ENCODE data around the gene EXOC4.

The EXOC4 gene

DNA sequence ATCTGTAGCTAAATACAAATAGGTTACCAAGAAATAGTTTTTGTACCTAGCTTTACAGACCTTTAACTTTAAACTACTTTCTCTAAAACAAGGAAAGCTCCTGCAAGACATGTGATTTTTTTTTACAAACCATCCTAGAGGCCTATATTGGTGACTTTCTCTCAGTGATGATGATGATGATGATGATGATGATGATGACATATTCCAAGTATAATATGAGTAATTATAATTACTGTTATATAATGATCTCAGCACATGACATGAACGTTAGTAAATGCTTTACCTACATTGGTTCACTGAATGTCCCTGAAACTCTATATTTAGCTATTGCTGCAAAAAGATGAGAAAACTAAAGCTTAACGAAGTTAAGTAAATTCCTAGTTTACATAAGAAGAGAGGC is 766.4 kb downstream of the EXOC4 start:
- no peak for DNase-seq

DNA sequence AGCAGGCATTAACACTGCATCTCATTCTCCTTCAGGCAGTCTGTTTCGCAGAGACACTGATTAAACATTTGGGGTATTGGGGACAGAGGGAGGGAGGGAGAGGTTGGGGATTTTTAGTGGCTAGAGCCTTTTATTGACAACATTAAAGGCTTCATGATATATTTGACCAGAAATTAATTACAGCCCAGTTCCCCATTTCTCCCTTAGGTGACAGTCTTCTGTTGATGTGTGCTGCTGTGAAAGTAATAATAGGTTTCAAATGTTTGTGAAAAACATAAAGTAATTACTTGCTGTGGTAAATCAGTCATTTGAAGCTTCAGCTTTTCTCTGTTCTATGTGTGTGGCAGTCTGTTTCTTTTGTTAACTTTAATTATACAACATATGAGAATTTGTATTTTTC is 769.0 kb downstream of the EXOC4 start:
- no peak for DNase-seq

DNA sequence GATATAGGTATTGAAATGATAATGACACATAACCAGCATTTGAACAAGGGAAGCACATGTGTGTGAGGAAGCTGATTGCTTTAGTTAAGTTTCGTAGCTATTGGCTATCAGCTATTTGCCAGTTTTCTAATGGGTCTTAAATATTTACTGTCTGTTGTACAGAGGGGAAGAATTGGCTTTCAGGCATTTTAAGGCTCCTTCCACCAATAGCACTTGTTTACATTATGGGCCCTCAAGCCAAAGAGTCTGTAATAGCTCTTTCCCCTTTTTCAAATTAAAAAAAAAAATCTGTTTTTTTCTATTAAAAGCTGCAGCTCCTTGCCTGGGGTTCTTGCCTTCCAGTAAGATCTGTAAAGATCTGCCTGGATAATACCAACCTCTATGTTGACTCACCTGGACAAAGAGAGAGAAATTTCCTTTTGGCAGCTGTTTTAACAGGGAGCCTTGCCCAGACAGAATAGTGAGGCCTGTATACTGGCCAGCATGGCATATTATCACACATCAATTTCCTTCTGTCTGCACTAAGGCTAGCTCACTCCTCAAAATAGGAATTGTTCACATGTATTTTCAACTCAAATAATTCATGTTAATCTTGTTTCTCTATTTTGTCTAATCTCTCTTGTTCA is 769.5 kb downstream of the EXOC4 start:
- no peak for DNase-seq

DNA sequence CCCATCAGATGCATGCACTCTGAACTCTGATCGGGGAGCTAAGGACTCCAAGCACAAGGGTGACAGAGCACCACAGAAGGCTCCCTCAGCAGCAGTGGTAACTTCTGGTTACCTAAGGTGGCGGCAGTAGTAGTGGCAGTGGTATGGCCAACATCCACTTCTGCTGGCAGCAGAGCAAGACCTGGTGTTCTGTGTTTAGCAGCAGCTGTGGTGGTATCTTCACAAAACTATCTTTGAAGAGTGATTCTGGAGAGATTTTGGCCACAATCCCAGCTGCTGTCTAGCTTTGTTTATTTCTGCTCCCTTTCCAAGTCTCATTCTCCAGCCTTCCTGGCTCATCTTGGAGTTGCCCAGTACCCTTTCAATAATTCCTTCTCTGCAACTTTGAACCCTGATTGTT is 771.9 kb downstream of the EXOC4 start:
- DNase-seq, result no peak

DNA sequence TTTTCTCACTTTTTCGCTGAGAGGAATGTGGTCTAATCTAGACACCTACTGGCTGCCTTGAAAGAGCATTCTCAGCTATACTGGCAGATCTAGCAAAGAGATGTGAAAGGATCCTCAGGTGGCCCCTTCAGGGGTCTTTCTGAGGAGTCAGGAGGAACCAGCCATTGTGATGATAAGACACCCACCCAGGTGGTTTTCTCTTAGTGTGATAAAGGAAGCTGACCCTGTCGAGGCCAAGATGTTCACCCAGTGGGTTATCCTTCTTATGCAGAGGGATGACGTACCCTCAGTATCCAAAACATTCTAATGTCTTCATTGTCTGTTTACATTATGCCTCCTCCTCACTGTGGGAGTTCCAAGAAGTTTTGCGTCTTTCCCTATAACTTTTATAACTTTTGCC is 776.0 kb downstream of the EXOC4 start:
- DNase-seq, result no peak

DNA sequence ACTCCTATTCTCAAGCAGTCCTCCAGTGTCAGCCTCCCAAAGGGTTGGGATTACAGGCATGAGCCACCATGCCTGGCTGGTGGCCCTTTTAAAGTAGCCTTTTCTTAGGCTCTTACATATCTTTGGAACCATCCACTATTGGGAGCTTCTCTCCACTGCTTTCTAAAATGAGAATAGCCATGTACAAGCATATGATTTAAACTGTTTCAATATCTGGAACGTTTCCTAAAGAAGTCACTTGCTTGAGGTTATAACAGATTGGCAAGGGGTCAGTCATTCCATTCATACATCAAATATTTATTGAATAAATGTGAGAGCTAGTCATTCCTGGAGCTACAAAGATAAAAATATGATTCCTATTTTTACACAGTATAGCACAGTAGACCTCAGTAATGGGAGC is 776.9 kb downstream of the EXOC4 start:
- DNase-seq, result no peak

DNA sequence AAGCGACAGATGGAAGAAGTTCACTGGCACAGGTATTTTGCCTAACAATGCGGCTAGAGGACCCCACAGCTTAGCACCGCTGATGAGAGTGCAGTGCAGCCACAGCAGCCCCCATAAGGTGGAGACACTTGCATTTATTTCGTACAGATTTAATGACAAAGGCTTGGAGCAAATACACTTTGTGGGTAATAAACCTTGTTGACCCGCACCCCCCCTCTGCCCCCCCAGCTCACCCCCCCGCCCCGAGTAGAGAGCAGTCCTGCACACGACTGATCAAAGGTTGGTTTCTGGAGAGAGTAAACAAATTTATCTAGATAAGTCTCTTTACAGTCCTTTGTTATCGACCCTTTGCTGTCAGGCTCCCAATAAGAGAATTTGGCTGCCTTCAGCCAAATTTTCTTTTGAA is 777.6 kb downstream of the EXOC4 start:
- no peak for DNase-seq

DNA sequence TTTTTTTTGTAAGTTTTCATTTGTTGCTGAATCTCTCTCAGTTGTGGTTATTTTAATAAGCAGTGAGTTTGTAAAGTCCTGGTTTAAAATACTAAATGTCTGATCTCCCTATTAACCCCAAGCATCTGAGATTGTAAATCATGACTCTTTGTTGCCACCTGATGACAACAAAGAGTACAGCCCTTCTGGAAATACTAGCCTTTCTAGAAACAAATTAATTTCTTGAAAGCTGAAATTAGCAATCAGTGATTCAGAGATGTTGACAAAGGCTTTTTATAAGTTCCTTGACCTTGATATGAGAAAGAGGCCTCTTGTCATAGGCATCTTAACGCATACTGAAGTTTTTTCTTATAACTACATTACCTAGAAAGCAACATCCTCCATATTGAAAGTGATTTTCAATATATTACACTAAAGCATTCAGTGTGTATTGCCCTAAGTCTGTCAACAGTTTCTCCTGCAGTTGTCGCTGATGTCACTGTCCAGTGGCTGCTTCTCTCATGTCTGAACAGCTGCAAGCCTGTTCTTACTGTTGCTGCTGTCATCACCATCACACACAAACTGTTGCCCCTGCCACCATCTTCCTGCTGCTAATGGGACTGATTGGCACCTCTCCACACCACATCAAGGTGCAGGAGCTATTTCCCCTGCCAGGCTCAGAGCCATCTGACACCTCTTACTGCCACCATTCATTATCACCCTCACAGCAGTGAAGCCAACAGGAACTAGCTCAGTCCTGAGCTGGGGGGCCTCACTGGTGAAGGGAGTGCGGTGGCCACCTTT is 779.1 kb downstream of the EXOC4 start:
- DNase-seq, result peak; percentile 8

DNA sequence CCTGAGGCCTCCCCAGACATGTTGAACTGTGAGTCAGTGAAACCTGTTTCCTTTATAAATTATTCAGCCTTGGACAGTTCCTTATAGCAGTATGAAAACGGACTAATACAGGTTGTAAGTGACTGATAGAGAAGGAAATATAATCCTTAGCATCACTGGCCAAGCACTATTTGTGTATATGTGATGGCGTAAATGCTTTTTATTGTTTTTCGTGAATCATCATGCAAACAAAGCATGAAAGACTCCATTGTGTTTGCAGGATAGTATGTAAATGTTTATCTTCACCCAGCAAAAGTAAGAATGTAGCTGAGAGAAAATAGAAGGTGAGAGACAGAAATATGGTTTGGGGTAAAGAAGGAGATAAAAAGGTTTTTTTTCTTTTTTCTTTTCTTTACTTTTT is 781.8 kb downstream of the EXOC4 start:
- no peak for DNase-seq

DNA sequence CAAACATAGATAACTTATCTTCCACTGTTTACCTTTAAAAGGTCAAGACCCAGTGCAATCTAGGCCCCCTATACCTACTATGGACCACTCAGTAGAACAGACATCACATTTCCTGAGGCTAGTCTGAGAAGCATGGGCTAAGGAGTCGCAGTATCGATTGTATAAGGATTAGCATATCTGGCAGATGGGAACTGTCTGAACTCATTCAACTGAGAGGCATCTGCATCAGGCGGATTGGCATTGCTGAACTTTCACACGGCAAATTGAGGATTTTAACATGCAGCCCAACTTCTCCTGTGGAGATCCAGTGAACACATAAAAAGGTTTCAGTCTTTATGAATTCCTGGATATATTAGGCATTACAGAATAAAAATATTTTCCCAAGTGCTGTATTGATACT is 785.1 kb downstream of the EXOC4 start:
- no peak for DNase-seq

DNA sequence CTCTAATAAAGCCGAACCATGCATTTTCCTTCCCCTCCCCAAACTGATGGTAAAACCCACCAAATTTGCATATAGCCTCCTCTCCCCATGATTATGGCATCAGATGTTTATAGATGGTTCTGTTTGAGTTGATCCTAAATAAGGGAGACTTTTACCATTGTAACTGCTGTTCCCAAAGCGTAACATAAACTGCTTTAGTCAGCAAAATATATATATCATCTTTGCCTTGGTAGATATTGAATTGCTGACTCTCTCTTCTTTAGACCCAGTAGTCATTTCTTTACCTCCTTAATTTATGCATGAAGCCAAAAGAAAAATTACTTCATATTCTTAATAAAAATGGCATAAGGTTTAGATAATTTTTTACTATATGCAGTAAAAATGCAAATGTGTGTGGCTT is 788.1 kb downstream of the EXOC4 start:
- no peak for DNase-seq

DNA sequence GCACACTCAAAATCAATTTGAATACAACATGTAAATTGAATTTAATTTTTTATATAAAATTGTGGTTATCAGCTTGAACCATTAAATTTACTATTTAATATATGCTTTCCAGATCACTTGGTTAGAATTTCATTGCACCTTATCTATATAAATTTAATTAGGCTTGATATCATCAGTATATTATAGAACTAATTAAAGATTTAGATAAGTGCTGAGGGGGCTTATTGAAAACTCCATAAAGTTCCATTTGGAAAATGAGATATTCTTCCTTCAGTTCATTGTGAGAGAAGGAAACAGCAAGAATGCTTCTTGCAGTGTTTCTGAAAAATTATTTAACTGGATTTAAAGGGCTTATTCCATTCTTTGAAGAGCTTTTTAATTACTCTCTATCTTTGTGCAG is 788.6 kb downstream of the EXOC4 start:
- DNase-seq, result no peak

DNA sequence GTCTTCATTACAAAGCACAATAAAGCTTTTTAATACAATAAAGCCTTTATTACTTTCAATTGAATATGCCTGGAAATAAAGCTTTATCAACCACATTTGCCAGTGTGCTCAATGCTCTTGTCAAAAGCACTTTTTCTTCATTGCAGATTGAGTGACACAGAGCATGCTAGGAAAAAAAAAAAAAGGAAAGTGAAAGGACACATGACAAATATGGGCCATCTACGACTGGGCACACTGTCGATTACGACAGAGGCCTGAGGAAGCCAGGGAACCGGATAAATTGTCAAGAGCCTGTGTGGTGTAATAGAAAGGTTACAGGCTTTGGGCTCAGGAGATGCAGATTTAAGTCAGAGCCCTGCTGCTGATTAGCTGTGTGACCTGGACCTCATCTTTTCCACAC is 789.4 kb downstream of the EXOC4 start:
- no peak for DNase-seq

DNA sequence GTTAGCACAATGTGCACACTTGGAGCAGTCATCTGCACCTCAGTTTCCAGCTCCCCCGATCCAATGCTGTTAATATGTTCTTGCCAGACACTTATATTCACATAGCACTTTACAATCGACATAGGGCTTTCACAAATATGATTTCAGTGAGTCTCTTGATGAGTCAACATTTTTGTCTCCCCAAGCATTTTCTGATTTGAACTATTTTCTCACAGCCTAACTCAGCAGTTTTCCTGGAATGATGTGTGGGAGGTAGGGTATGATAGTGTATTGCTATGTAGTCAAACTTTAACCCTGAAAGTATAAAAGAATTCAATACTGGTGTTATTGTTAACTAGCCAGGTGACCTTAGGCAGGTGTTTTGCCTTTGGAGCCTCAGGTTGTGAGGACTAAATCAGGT is 791.8 kb downstream of the EXOC4 start:
- DNase-seq, result no peak

DNA sequence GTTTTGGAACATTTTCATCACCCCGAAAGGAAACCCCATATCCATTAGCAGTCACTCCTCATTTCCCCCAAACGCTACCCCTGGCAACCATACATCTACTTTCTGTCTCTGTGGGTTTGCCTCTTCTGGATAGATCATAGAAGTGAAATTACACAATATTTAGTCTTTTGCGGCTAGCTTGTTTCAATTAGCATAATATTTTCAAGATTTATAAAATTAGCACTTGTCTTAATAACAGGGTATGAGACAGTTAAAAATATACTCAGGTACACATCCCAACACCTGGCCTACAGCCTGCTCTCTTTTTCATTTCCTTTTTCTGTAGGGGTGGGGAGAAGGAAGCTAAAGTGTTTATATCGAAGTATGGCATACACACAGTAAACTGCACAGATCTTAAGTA is 792.8 kb downstream of the EXOC4 start:
- no peak for DNase-seq

DNA sequence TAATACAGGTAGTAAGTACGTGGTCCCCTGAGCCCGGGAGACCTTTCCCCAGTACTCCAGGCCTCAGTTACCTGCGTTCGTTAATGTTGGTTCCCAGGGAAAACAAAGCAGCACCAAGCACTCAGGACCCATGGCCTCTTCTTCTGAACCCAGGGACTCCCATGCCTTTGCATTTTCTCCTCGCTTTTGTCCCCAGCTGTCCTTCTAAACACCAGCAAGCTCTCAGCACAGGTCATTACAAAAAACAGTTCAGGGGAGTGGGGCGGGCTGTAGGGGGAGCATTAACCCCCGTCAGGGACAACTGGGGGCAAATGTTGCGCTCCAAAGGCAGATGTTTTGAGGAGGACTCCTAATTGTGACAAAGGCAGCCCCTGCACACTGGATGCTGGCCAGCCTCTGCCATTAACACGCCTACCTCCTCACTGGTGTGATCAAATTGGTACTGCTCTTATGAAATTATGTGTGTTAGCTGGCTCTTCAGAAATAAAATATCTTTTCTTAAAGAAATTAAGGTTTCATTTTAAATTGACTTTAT is 793.8 kb downstream of the EXOC4 start:
- DNase-seq, result no peak

DNA sequence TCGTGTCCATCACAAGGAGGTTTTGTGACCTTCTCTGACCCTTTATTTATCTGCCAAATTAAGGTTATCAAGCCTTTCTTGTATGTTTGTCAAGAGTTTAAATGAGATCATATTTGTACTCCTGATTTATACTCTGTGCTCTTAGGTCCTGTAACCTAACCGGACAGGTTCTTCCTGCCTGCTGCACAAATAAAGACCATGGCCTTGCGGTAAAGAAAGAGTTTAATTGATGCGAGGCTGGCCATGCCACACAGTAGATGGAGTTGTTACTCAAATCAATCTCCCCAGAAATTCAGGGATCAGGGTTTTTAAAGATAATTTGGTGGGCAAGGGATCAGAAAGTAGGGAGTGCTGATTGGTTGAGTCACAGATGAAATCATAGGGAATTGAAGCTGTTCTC is 794.8 kb downstream of the EXOC4 start:
- no peak for DNase-seq

DNA sequence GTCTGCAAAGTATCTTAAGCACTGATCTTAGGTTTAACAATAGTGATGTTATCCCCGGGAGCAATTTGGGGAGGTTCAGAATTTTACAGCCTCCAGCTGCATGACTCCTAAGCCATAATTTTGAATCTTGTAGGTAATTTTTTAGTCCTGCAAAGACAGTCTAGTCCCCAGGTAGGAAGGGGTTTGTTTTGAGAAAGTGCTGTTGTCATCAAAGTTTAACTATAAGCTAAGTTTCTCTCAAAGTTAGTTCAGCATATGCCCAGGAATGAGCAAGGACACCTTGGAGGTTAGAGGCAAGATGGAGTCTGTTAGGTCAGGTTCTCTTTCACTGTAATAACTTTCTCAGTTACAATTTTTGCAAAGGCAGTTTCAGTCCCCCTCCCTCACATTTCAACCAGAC is 795.3 kb downstream of the EXOC4 start:
- DNase-seq, result no peak

DNA sequence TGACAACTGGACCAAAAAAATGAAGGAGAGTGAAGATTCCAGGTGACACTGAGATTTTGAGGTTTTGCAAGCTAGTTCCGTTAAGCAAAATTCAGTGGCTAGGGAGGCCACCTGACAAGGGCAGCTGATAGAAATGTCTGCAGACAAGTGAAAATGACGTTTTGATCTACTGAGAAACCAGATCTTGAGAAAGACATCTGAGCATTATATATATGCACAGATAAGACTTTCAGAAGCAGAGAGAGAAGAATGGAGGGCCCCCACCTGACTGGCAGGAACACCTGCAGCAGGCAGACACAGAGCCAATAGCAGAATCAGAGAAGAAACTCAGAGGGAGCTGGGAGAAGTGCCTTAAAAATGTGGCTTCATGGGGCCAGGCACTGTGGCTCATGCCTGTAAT is 798.1 kb downstream of the EXOC4 start:
- no peak for DNase-seq

DNA sequence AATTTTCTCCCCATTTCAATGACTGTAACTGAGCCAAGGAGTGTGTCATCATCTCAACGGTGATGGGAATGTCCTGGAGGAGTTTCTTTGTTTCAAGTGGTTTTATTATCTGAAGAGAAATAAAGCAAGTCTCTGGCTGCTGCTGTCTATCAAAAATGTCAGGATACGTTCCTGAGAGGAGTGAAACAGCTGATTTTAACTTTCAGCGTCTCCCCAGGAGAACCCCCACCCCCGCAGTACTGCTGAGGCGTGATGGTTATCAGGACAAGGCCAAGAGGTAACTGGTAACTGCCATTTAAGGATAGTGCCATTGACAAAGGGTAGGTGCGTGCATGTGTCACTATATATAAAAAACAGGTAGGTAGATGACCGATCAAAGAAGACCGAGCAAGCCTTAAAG is 803.9 kb downstream of the EXOC4 start:
- DNase-seq, result no peak

DNA sequence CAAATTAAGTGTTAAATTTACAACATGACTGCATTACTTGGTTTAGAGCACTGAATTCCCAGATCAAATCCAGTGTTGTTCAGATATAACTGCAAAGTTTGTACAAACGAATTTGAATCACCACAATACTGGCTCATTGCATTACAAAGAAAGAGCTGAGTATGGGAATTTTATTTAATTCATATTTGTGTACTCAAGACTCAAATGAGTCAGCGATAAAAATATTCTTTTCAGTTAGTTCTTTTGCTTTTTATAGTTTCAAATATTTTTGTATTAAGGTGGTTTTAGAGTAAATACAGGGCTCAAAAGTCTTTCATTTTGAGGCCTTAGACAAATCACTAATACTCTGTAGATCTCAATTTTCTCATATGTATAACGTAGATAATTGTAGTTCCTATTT is 805.6 kb downstream of the EXOC4 start:
- DNase-seq, result no peak

DNA sequence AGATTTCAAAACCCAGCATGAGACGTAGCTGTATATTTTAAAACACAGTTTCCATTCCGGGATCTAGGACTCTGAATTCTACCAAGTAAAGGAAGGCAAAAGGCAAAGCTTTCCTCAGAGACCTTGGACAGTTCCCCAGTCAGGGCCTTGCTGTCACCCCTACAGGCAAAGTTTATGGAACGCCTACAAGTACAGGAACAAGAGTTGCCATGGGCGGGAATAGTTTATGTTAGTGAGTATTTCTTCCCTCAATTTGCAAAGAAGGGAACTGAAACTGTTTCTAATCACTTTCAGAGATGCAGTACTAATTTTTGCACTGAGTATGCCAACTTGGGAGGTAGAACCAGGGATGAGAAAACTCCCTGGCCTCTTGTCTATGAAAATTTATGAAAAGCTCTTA is 806.1 kb downstream of the EXOC4 start:
- DNase-seq, result no peak

DNA sequence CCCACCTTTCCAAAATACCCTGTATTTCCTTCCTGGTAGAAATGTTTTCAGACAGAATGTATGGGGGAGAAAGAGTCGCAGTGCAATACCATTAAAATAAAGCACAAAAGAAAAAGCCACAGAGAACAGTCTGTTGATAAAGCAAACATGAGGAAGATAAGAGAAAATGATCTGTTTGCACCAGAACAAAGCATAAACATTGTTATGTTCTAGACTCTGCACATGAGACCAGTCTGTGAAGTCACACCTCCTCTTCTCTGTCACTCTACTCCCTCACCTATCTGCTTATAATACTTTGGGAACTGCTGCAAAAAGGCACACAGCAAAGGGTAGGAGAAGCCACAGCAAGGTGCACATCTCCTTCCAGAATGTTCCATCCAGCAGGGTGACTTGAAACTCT is 807.0 kb downstream of the EXOC4 start:
- no peak for DNase-seq

DNA sequence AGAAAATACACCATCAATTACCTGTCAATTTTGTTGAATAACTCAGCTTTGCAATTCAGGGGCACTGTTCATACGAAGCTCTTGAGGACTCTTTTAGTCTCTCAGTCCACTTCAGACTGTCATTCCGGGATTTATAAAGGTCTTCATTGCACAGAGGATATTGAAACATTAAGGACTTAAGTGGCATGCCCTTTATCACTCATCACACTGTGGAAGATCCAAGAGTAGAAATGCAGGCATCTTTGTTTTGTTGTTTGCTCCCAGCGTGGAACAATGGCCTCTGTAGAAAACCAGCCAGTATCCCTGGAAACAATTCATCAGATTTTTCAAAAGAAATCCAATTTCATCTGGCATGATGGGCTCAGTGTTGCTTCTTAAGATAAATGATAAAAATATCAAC is 808.0 kb downstream of the EXOC4 start:
- no peak for DNase-seq

DNA sequence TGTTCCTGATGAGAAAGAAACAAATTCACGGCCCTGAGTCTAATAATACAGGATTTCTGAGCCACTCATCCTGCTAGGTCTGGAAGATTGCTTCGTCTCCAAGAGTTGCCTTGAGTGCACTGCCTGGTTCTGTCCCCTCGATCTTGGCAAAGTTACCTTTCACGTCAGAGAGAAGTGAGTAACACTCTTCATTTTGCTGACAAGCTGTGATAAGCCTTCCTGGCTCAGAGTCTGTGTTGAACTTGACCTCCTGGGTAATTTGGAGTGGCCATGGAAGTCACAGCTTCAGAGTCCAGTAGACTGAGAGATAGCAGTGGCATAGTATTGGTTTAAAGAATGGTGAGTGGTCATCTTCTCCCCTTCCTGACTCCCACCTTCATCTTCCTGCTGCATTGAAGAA is 809.6 kb downstream of the EXOC4 start:
- DNase-seq, result no peak

Measured in NCI-H2171 treated with DMSO at 0.1 percent for 48 hours (cell line).